K562 (cell line): ENCODE measurements around the gene IMMP2L. TPM values are rescaled to one million over a fixed set of nuclear protein-coding genes. Genes with fewer than 3 reads are reported as not detected.

Experiments used
- ARID3B ChIP-seq: fragments of 250-450 bp; sonication (Bioruptor Pico); IDR thresholded peaks from 2 replicates; pipeline ENCODE4 v1.4.0; 2020; ENCODE audit warnings: borderline replicate concordance
- CHD4 ChIP-seq: fragments of 200-600 bp; sonication (generic); IDR thresholded peaks from 3 replicates; pipeline ENCODE4 v1.6.1; 2012; ENCODE audit warnings: low read depth, mild to moderate bottlenecking, mixed read lengths, low read length, inconsistent platforms; ENCODE audit not compliant: insufficient read depth, insufficient replicate concordance, poor library complexity, severe bottlenecking
- DEAF1 ChIP-seq: fragments of 450-650 bp; formaldehyde crosslinking; IDR thresholded peaks from 2 replicates; pipeline ENCODE4 v1.4.0; 2020; ENCODE audit warnings: mild to moderate bottlenecking, moderate library complexity
- ETV6 ChIP-seq, 3 experiments: fragments of 150-350 bp in 1 of 3; sonication (generic) in 1 of 3; formaldehyde crosslinking in 1 of 3; IDR thresholded peaks; 2 replicates each; pipeline versions ENCODE4 v1.6.1 to v1.8.0; 2014 to 2022; ENCODE audit warnings: borderline replicate concordance in 2 of 3, low read depth in 2 of 3, antibody characterized with exemption in 1 of 3, low read length in 1 of 3, mild to moderate bottlenecking in 1 of 3, missing genetic modification reagents in 1 of 3
- FIP1L1 ChIP-seq: fragments of 200-400 bp; formaldehyde crosslinking; IDR thresholded peaks from 2 replicates; pipeline ENCODE4 v1.6.1; 2018; ENCODE audit warnings: mild to moderate bottlenecking, low read depth, low read length; ENCODE audit not compliant: poor library complexity, severe bottlenecking
- IFI16 ChIP-seq: fragments of 250-450 bp; sonication (Bioruptor Pico); IDR thresholded peaks from 2 replicates; pipeline ENCODE4 v2.1.2; 2022; ENCODE audit warnings: mild to moderate bottlenecking, inconsistent platforms
- LCOR ChIP-seq: sonication (generic); formaldehyde crosslinking; IDR thresholded peaks from 2 replicates; pipeline ENCODE4 v1.8.0; 2022; ENCODE audit warnings: mild to moderate bottlenecking, missing genetic modification reagents
- MAFF ChIP-seq: IDR thresholded peaks from 2 replicates; pipeline ENCODE4 v1.6.1; 2012; ENCODE audit warnings: low read length, improper control_type of control experiment
- MIER1 ChIP-seq: fragments of 450-650 bp; IDR thresholded peaks from 2 replicates; pipeline ENCODE4 v1.6.1; 2016; ENCODE audit warnings: antibody characterized with exemption, mild to moderate bottlenecking, low read depth
- MLLT1 ChIP-seq, 2 experiments: fragments of 450-650 bp; IDR thresholded peaks; 2 replicates each; pipeline ENCODE4 v1.6.1; 2016
- MTA1 ChIP-seq: fragments of 450-650 bp; IDR thresholded peaks from 2 replicates; pipeline ENCODE4 v1.6.1; 2017; ENCODE audit warnings: borderline replicate concordance
- NEUROD1 ChIP-seq: fragments of 150-350 bp; IDR thresholded peaks from 2 replicates; pipeline ENCODE4 v1.6.1; 2014; ENCODE audit warnings: borderline replicate concordance, low read length, low read depth; ENCODE audit not compliant: partially characterized antibody
- NONO ChIP-seq, 2 experiments: fragments of 200-400 bp in 1 of 2; fragments of 450-650 bp in 1 of 2; formaldehyde crosslinking in 1 of 2; IDR thresholded peaks; 2 replicates each; pipeline ENCODE4 v1.6.1; 2017; ENCODE audit warnings: low read depth in 2 of 2, mild to moderate bottlenecking in 2 of 2, moderate library complexity in 2 of 2, low read length in 1 of 2
- NRF1 ChIP-seq, 2 experiments: fragments of 450-650 bp; IDR thresholded peaks in 1 of 2; conservative IDR thresholded peaks in 1 of 2; 2 replicates each; pipeline ENCODE4 v1.6.1; 2014; ENCODE audit warnings: mild to moderate bottlenecking in 2 of 2
- PHF21A ChIP-seq: fragments of 450-650 bp; IDR thresholded peaks from 2 replicates; pipeline ENCODE4 v1.6.1; 2017; ENCODE audit warnings: low read depth, borderline replicate concordance
- PHF8 ChIP-seq: fragments of 200-600 bp; sonication (generic); IDR thresholded peaks from 2 replicates; pipeline ENCODE4 v1.6.1; 2012; ENCODE audit warnings: mixed run types, mild to moderate bottlenecking, inconsistent platforms, low read length, moderate library complexity, borderline replicate concordance
- RFX7 ChIP-seq: fragments of 250-450 bp; sonication (Bioruptor Pico); IDR thresholded peaks from 2 replicates; pipeline ENCODE4 v1.5.1; 2021; ENCODE audit warnings: mild to moderate bottlenecking
- STAT5A ChIP-seq: IDR thresholded peaks from 2 replicates; pipeline ENCODE4 v1.6.1; 2012; ENCODE audit warnings: low read length, inconsistent platforms, borderline replicate concordance
- ZC3H11A ChIP-seq: IDR thresholded peaks from 2 replicates; pipeline ENCODE4 v1.6.1; 2012; ENCODE audit warnings: low read depth, low read length, improper control_type of control experiment
- ZFP30 ChIP-seq: fragments of 250-450 bp; sonication (Bioruptor Pico); IDR thresholded peaks from 2 replicates; pipeline ENCODE4 v1.8.0; 2022; ENCODE audit warnings: moderate library complexity, mild to moderate bottlenecking, inconsistent platforms, borderline replicate concordance
- ZNF24 ChIP-seq: fragments of 450-650 bp; IDR thresholded peaks from 2 replicates; pipeline ENCODE4 v1.6.1; 2016
- ZNF780A ChIP-seq: fragments of 250-450 bp; sonication (Bioruptor Pico); IDR thresholded peaks from 2 replicates; pipeline ENCODE4 v1.5.0; 2021; ENCODE audit warnings: mild to moderate bottlenecking
- polyA plus RNA-seq, 8 experiments: library from polyadenylated mRNA; depleted of rRNA in 4 of 8; stranded (reverse) in 5 of 8; unstranded in 3 of 8; fragments of >200 nt; fragmentation: Nextera tagmentation in 2 of 8; fragmentation: Illumina TruSeq in 1 of 8; extraction: Ambion mirVana in 2 of 8; extraction: Trizol in 1 of 8; gene quantifications; 2 replicates each; pipeline versions ENCODE4 v1.2.1 to v1.2.3, GENCODE V29; 2011 to 2014; ENCODE audit warnings: inconsistent platforms in 1 of 8, missing spikeins in 1 of 8
- total RNA-seq, 7 experiments: library from RNA; depleted of rRNA in 6 of 7; stranded (reverse); fragments of >200 nt in 6 of 7; fragmentation: Illumina TruSeq in 2 of 7; extraction: Trizol in 2 of 7; gene quantifications; 2 replicates each; pipeline versions ENCODE4 v1.2.1 to v1.2.3, GENCODE V29; 2011 to 2021; ENCODE audit warnings: low replicate concordance in 1 of 7

IMMP2L gene
- total and polyA plus RNA-seq, 9 of the 15 experiments (the other 6 are each of a cell fraction or from before 2014, with no cell fraction given), result 29.7 to 116 (median 53.0) TPM

GRCh38 chr7:111561904-111562732, at the start of gene IMMP2L (continued):
- TF ChIP-seq ARID3B (CRISPR knock-in tag) (peak; percentile 64; the same call in 1 of the 2 replicates), IFI16 (CRISPR knock-in tag) (no peak), CHD4 (peak; percentile 86), MAFF (no peak), FIP1L1 (peak; percentile 67), ZNF24 (peak; percentile 75), ZFP30 (CRISPR knock-in tag) (no peak), NONO (IDR thresholded peaks at IDR 0.05; ENCODE audit: low read depth in 2 of 2, low read length in 1 of 2) (peak; percentile 79 to 88), DEAF1 (peak; percentile 43; the same call in 1 of the 2 replicates), LCOR (CRISPR knock-in tag) (peak; percentile 94; the same call in 1 of the 2 replicates), PHF21A (peak; percentile 5; the same call in 1 of the 2 replicates), ZC3H11A (no peak), MTA1 (0 out of 2 replicates have a peak, but pooled peaks have one; percentile 11), ETV6 (IDR thresholded peaks at IDR 0.05; ENCODE audit: borderline replicate concordance in 1 of 2, low read depth in 2 of 2, low read length in 1 of 2) (no peak; a peak in 1 of 4 replicates), ETV6 (CRISPR knock-in tag; IDR thresholded peaks at IDR 0.05; ENCODE audit: borderline replicate concordance) (peak; percentile 93; the same call in 1 of the 2 replicates), NEUROD1 (peak; percentile 100), ZNF780A (no peak), STAT5A (no peak), NRF1 (conservative IDR thresholded peaks at IDR 0.05 in 1 of 2, IDR thresholded peaks at IDR 0.05 in 1 of 2) (peak; percentile 92 to 93), MIER1 (peak; percentile 76; the same call in 1 of the 2 replicates), MLLT1 (IDR thresholded peaks at IDR 0.05) (peak; percentile 55 to 82; a peak in 1 of 4 replicates), PHF8 (peak; percentile 85; the same call in 1 of the 2 replicates), RFX7 (no peak)
